AG04450 (cell line): ENCODE data around the gene SUOX. TPM values are rescaled to one million over a fixed set of nuclear protein-coding genes. Genes with fewer than 3 reads are reported as not detected.

Experiments used
- CTCF ChIA-PET: fragments of 300-600, 350-600 bp; formaldehyde crosslinking; extraction: SDS; loops from one replicate; lab custom pipeline; 2022; ENCODE audit warnings: antibody characterized with exemption, inconsistent platforms; lab: Charles Lee
- POLR2A ChIA-PET: fragments of 350-600 bp; formaldehyde crosslinking; extraction: SDS; loops from one replicate; lab custom pipeline; 2021; ENCODE audit warnings: antibody characterized with exemption, inconsistent platforms; lab: Yijun Ruan, JAX
- DNase-seq: peaks from one replicate; pipeline ENCODE4 v3.0.0-alpha.2; 2011; ENCODE audit warnings: low read depth, low spot score
- H3K27ac ChIP-seq: one replicate; pipeline ENCODE4 v1.5.1; 2012; ENCODE audit warnings: low read depth, low read length, control low read depth
- H3K27me3 ChIP-seq: one replicate; pipeline ENCODE4 v1.6.0; 2012; ENCODE audit warnings: low read length; ENCODE audit not compliant: control insufficient read depth, insufficient read depth
- H3K4me3 ChIP-seq: 2 replicates; pipeline ENCODE4 v1.5.1; 2011; ENCODE audit warnings: mild to moderate bottlenecking, low read depth, low read length, control low read depth
- H3K9me3 ChIP-seq: 2 replicates; pipeline ENCODE4 v1.5.1; 2012; ENCODE audit warnings: low read length; ENCODE audit not compliant: control insufficient read depth, insufficient read depth
- CTCF ChIP-seq: IDR thresholded peaks from 2 replicates; pipeline ENCODE4 v1.5.1; 2011; ENCODE audit warnings: low read depth, low read length, control low read depth, inconsistent platforms
- polyA minus RNA-seq: library from RNA; depleted of rRNA, polyadenylated mRNA; stranded (reverse); fragments of >200 nt; gene quantifications from 2 replicates; pipeline ENCODE4 v1.2.3, GENCODE V29; 2011; rRNA and poly(A)+ RNA removed
- polyA plus RNA-seq: library from polyadenylated mRNA; depleted of rRNA; stranded (reverse); fragments of >200 nt; gene quantifications from 2 replicates; pipeline ENCODE4 v1.2.3, GENCODE V29; 2011; rRNA removed

Gene SUOX
- polyA plus RNA-seq (21.0 and 22.8 TPM in 2 replicates), polyA minus RNA-seq (26.3 and 30.4 TPM in 2 replicates)

GRCh38 chr12:55996715-55997534 lies at the start of gene SUOX:
Gene SUOX, plus strand, starts transcription at chr12:55997276. Its CDS starts 4,946 bp downstream, at chr12:56002222.
- ChIA-PET CTCF (interaction anchor here (0.6 to 5.4 kb wide), 41 partner anchors 11 to 259 kb away, joined by 3 to 104 read pairs (median 6); partner anchors contain the start of genes IKZF4, RAB5B and SARNP), POLR2A (interaction anchor here (0.6 to 1.1 kb wide), 7 partner anchors 9 to 121 kb away, joined by 3 to 11 read pairs (median 4); partner anchors contain the start of genes IKZF4, RAB5B and ZC3H10)
- peak; percentile 94 for DNase-seq
- TF ChIP-seq CTCF = no peak
- H3K4me3 ChIP-seq = peak within 1 kb of the TSS; percentile 97
- no peaks in the 10 kb centered on the region for H3K27me3 ChIP-seq
- no peaks in the 10 kb centered on the region for H3K9me3 ChIP-seq
- H3K27ac ChIP-seq = peak within 1 kb of the TSS; percentile 52

GRCh38 chr12:55955344-55955743 lies 41.7 kb upstream of the SUOX start:
- Histone ChIP-seq H3K9me3 (no peaks in the 10 kb centered on the region), H3K4me3 (no peak overlapping the region), H3K27me3 (peaks cover 2% of the 10 kb centered on the region), H3K27ac (no peak overlapping the region)
- POLR2A ChIA-PET = interaction anchor here (0.5 to 0.7 kb wide), 2 partner anchors 28 to 47 kb away, joined by 3 to 5 read pairs; partner anchors contain the start of gene PYM1
- TF ChIP-seq CTCF = no peak
- no peak for DNase-seq
- CTCF ChIA-PET = interaction anchor here (0.6 to 2.2 kb wide), 5 partner anchors 15 to 235 kb away, joined by 3 to 5 read pairs (median 3); no protein-coding TSS in a partner anchor

GRCh38 chr12:55955800-55956508 lies 41.1 kb upstream of the SUOX start:
- POLR2A ChIA-PET = interaction anchor here (0.5 to 0.7 kb wide), 2 partner anchors 28 to 48 kb away, joined by 3 to 5 read pairs; partner anchors contain the start of gene PYM1
- H3K4me3 ChIP-seq = no peak overlapping the region
- peak; percentile 57 for TF ChIP-seq CTCF
- CTCF ChIA-PET = interaction anchor here (0.6 to 2.2 kb wide), 6 partner anchors 15 to 234 kb away, joined by 3 to 6 read pairs (median 4); no protein-coding TSS in a partner anchor
- H3K27me3 ChIP-seq = peaks cover 2% of the 10 kb centered on the region
- DNase-seq = no peak
- no peak overlapping the region for H3K27ac ChIP-seq
- no peaks in the 10 kb centered on the region for H3K9me3 ChIP-seq

- H3K4me3 ChIP-seq = no peak overlapping the region
- no peaks in the 10 kb centered on the region for H3K9me3 ChIP-seq
- H3K27ac ChIP-seq = no peak overlapping the region
- peaks cover 2% of the 10 kb centered on the region for H3K27me3 ChIP-seq
- no peak for DNase-seq
- POLR2A ChIA-PET = interaction anchor here (0.6 kb wide), 1 partner anchor 25 kb away, joined by 5 read pairs; no protein-coding TSS in a partner anchor
- CTCF ChIA-PET = interaction anchor here (0.8 to 2.2 kb wide), 3 partner anchors 17 to 72 kb away, joined by 3 to 6 read pairs (median 5); no protein-coding TSS in a partner anchor
- no peak for TF ChIP-seq CTCF
Observed at GRCh38 chr12:55957106-55957859, 39.8 kb upstream of the SUOX start.
